ENCODE measurements around the gene HNRNPR.

HNRNPR gene

GRCh38 chr1:23290836-23291565, 53.1 kb downstream of the HNRNPR start:
- Histone ChIP-seq H2AFZ (ENCODE audit: low read depth, low read length) (no peak overlapping the region), H3K36me3 (replicated peaks; ENCODE audit: low read depth, low read length) (peaks cover 9% of the 10 kb centered on the region), H3K27me3 (ENCODE audit: low read depth, low read length) (no peaks in the 10 kb centered on the region), H3K4me3 (ENCODE audit: low read length) (no peak overlapping the region), H3K4me2 (ENCODE audit: low read length) (no peak overlapping the region), H3K79me2 (ENCODE audit: low read length) (no peaks in the 10 kb centered on the region), H3K4me1 (ENCODE audit: low read length) (no peaks in the 10 kb centered on the region), H4K20me1 (ENCODE audit: insufficient read depth, low read length) (no peaks in the 10 kb centered on the region), H3K27ac (ENCODE audit: low read length) (no peak overlapping the region), H3K9me3 (ENCODE audit: insufficient read depth, low read length) (no peaks in the 10 kb centered on the region), H3K9ac (ENCODE audit: low read length) (no peak overlapping the region)
- TF ChIP-seq EZH2phosphoT487 (IDR thresholded peaks at IDR 0.05; ENCODE audit: low read depth) (no peak), CTCF (IDR thresholded peaks at IDR 0.05; ENCODE audit: low read depth, low read length) (no peak)

- Histone ChIP-seq H3K4me3 (ENCODE audit: low read length) (no peak overlapping the region), H3K27me3 (ENCODE audit: low read depth, low read length) (no peaks in the 10 kb centered on the region), H4K20me1 (ENCODE audit: insufficient read depth, low read length) (no peaks in the 10 kb centered on the region), H3K27ac (ENCODE audit: low read length) (no peak overlapping the region), H3K4me2 (ENCODE audit: low read length) (no peak overlapping the region), H3K79me2 (ENCODE audit: low read length) (no peaks in the 10 kb centered on the region), H3K9me3 (ENCODE audit: insufficient read depth, low read length) (no peaks in the 10 kb centered on the region), H3K9ac (ENCODE audit: low read length) (no peak overlapping the region), H3K36me3 (replicated peaks; ENCODE audit: low read depth, low read length) (peaks cover 11% of the 10 kb centered on the region), H3K4me1 (ENCODE audit: low read length) (no peaks in the 10 kb centered on the region), H2AFZ (ENCODE audit: low read depth, low read length) (no peak overlapping the region)
- TF ChIP-seq EZH2phosphoT487 (IDR thresholded peaks at IDR 0.05; ENCODE audit: low read depth) (no peak), CTCF (IDR thresholded peaks at IDR 0.05; ENCODE audit: low read depth, low read length) (no peak)
These were observed 55.4 kb downstream of the HNRNPR start for GRCh38 chr1:23288671-23289070.

- H3K4me2 ChIP-seq (ENCODE audit: low read length), result no peak overlapping the region
- H3K79me2 ChIP-seq (ENCODE audit: low read length), result no peaks in the 10 kb centered on the region
- no peaks in the 10 kb centered on the region for H4K20me1 ChIP-seq (ENCODE audit: insufficient read depth, low read length)
- no peaks in the 10 kb centered on the region for H3K27me3 ChIP-seq (ENCODE audit: low read depth, low read length)
- H3K27ac ChIP-seq (ENCODE audit: low read length), result no peak overlapping the region
- no peak for TF ChIP-seq EZH2phosphoT487 (IDR thresholded peaks at IDR 0.05; ENCODE audit: low read depth)
- TF ChIP-seq CTCF (IDR thresholded peaks at IDR 0.05; ENCODE audit: low read depth, low read length), result no peak
- no peak overlapping the region for H2AFZ ChIP-seq (ENCODE audit: low read depth, low read length)
- no peaks in the 10 kb centered on the region for H3K9me3 ChIP-seq (ENCODE audit: insufficient read depth, low read length)
- no peak overlapping the region for H3K9ac ChIP-seq (ENCODE audit: low read length)
- peaks cover 13% of the 10 kb centered on the region for H3K36me3 ChIP-seq (replicated peaks; ENCODE audit: low read depth, low read length)
- no peak overlapping the region for H3K4me3 ChIP-seq (ENCODE audit: low read length)
- H3K4me1 ChIP-seq (ENCODE audit: low read length), result no peaks in the 10 kb centered on the region
These were observed 55.9 kb downstream of the HNRNPR start for GRCh38 chr1:23288201-23288600.

DNA sequence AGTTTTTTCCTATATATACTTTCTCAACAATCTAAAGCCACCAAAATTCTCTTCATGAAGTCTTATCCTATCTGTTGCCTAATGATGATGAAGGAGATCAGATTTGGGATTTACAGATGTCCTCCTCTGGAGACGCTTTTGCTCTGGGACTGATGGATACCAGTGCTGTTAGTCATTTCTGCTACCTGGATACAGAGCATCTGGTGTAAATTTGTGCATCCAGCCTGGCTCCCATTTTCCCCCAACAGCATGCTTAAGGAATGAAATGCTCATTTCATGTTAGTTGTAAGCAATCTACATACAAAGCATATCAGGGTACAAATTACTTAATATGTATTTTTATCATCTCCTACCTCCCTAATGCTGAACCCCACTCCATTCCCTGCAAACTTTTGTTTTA, 57.7 kb downstream of the HNRNPR start:
- H3K4me1 ChIP-seq (ENCODE audit: low read length), result no peaks in the 10 kb centered on the region
- no peak overlapping the region for H3K4me2 ChIP-seq (ENCODE audit: low read length)
- H3K27ac ChIP-seq (ENCODE audit: low read length), result no peak overlapping the region
- H3K79me2 ChIP-seq (ENCODE audit: low read length), result no peaks in the 10 kb centered on the region
- peaks cover 26% of the 10 kb centered on the region for H3K36me3 ChIP-seq (replicated peaks; ENCODE audit: low read depth, low read length)
- no peak overlapping the region for H3K4me3 ChIP-seq (ENCODE audit: low read length)
- H3K27me3 ChIP-seq (ENCODE audit: low read depth, low read length), result no peaks in the 10 kb centered on the region
- no peaks in the 10 kb centered on the region for H4K20me1 ChIP-seq (ENCODE audit: insufficient read depth, low read length)
- H3K9ac ChIP-seq (ENCODE audit: low read length), result no peak overlapping the region
- H2AFZ ChIP-seq (ENCODE audit: low read depth, low read length), result no peak overlapping the region
- no peaks in the 10 kb centered on the region for H3K9me3 ChIP-seq (ENCODE audit: insufficient read depth, low read length)
- TF ChIP-seq EZH2phosphoT487 (IDR thresholded peaks at IDR 0.05; ENCODE audit: low read depth), result no peak
- no peak for TF ChIP-seq CTCF (IDR thresholded peaks at IDR 0.05; ENCODE audit: low read depth, low read length)

All from OCI-LY3 (cell line).